Stimulated activated CD8-positive, alpha-beta memory T cell treated with anti-CD3 and anti-CD28 coated beads, Interleukin-4, amount 100 ng/mL, for 48 hours (primary cell): Measurements from ENCODE around the gene RPL31.

Source experiments
- DNase-seq: peaks from one replicate; pipeline ENCODE4 v3.0.0-alpha.2; 2020

RPL31 gene

GRCh38 chr2:100997509-100998234 lies 4.4 kb upstream of the RPL31 start:
- no peak for DNase-seq

DNA sequence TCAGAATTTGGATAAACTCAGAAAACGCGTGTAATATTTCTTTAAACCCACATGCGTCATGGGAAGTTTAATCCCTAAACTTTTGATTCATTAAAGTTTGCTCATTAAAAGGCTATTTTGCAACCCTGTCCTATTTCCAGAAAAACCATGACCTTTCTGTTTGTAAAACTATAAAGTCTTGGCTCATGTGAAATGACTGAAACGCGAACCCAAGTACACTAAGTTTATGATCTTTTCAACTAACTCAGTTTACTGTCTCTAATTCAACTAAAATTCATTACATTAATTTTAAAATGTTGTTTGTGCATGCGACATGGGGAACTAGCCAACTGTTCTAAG lies 3.9 kb upstream of the RPL31 start:
- no peak for DNase-seq

GRCh38 chr2:100999995-101000394 lies 2.1 kb upstream of the RPL31 start:
- DNase-seq: no peak

DNA sequence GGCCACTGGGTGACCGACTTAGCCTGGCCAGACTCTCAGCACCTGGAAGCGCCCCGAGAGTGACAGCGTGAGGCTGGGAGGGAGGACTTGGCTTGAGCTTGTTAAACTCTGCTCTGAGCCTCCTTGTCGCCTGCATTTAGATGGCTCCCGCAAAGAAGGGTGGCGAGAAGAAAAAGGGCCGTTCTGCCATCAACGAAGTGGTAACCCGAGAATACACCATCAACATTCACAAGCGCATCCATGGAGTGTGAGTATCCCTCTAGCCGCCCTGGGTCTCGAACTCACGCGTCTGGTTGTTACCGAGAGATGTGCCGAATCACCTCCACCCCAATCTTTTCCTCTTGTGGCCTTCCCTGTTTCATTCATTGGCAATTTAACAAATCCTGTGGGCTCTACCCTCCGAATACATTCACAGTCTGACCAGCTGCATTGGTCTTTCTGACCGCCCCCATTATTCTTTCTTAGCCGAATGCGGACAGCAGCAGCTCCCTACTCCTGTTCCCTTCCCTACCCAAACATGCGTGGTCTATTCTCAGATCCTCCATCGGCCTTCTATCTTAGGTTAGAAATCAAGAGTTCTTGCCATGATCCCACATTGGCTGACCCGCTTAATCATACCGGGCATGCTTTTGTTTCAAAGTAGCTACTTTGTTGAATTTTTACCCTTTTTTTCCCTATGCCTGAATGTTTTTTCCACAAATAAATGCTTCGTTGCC lies 631 bp downstream of the RPL31 start:
- peak; percentile 61 for DNase-seq

DNA sequence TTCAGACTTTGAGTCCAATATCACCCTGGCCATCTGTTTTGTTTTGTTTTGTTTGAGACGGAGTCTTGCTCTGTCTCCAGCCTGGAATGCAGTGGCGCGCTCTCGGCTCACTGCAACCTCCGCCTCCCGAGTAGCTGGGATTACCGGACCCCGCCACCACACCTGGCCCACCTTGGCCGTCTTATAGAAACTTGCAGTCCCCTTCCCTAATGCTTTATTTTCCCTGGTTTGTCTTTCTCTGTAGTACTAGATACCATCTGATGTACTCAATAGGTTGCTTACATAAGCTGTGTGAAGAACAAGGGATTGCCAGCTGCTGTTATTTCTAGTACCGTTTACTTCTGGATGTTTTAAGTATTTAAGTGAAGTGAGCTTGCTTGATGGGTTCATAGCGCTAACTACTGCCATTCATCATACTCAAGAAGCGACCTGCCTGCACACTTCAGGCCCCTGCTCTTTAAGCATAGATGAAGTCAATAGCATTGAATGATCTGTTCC lies 1.2 kb downstream of the RPL31 start:
- DNase-seq: no peak

DNA sequence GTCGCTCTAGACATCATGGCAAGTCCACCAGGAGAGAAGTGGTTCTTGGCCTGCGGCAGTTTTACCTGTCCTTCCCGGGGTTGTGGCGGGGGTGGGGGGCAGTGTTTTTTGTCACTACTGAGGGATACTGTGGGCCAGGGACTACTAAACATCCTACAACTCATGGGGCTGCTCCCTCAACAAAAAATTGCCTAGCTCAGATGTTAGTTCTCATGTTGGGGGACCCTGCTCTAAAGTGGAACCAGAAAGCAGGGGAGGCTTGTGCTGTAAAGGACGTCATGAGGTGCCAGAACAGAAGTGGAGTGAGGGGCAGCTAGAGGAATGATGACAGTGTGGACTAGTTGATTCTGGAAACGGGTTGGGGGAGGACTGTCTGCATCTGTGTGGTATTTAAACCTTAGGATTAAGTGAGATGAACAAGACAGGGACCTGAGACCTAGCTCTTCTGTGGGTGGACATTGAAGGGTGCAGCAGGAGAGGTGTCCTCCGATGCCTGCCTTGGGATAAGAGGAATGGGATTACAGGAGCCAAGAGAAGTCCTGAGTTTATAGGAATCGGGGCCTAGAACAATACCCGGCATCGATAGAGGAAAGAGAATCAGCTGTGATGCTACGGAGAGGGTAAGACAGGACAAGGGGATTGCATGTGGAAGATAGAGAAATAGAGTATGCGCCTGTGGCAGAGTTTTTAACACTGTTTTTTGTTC lies 2.7 kb downstream of the RPL31 start:
- no peak for DNase-seq

DNA sequence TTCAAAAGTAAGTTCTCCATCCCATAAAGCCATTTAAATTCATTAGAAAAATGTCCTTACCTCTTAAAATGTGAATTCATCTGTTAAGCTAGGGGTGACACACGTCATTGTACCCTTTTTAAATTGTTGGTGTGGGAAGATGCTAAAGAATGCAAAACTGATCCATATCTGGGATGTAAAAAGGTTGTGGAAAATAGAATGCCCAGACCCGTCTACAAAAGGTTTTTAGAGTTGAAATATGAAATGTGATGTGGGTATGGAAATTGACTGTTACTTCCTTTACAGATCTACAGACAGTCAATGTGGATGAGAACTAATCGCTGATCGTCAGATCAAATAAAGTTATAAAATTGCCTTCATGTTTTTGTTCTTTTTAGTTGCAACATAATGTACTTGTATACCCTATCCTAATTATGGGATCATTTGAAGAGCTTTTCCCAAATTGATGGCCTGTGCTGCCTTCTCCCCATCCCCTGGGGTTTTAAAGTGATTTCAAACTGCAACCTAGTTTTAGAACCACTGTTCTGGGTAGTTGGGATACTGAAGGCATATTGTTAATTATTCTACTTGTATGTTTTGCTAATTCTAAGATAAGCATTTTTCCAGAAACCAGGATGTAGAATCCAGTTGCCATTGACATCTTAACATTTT lies 4.1 kb downstream of the RPL31 start:
- DNase-seq: no peak

DNA sequence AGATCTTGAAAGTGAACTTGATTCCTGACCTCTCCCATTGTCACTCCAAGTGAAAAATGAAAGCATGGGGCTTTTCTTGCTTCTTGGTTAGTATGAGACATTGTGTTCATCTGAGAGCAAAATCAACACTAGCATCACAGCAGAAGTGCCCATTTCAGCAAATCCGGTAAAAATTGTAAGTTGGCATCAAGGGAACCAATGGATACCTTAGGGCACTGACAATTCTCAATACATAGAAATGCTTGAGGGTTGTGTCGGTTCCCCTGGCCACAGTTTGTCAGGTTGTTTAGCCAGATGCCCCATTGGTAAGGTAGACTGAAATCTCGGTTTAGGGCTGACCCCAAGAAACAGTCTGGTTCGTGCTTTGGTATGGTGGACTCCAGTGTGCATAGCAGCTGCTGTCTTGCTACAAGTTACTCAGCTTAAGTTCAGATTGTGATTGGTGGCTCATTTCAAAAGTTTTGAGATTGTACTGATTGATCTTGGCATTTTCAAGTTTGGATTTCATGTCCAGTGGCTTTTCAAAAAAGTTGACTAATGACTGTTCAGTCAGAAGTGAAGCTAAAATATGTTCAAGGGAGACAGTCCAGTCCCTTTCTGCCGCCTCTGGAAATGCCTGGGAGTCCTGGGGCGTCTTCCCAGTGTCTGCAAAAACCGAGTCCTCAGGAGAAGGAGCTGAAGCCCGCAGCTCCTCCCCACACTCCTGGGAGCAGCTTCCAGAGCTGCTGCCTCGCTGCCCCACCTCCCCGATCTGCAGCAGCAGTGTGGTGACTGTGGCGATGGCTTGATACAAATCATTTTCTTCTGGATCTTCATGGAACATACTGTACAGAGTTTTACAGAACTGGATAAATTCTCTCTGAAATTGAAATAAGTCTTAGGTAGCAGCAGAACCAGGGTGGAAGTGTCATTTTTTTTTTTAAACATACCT lies 5.6 kb downstream of the RPL31 start:
- no peak for DNase-seq

DNA sequence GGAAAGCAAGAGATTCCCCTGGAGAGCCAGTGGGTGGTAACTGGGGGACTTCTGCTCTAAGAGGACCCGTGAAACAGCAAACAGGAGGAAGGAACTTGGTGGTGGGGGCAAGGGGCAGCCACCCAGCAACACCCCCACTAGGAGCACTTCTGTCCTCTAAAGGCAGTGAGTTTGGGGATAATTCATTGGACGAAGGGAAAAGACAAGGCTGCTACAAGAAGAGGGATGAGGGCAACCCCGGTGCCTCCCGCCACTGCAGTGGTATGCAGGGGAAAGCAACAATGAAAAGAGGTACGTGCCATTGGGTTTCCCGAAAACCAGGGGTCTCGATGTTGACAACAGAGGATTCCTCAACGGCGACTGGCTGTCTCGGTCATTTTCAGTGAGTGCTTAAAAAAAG lies 9.1 kb downstream of the RPL31 start:
- DNase-seq: no peak

DNA sequence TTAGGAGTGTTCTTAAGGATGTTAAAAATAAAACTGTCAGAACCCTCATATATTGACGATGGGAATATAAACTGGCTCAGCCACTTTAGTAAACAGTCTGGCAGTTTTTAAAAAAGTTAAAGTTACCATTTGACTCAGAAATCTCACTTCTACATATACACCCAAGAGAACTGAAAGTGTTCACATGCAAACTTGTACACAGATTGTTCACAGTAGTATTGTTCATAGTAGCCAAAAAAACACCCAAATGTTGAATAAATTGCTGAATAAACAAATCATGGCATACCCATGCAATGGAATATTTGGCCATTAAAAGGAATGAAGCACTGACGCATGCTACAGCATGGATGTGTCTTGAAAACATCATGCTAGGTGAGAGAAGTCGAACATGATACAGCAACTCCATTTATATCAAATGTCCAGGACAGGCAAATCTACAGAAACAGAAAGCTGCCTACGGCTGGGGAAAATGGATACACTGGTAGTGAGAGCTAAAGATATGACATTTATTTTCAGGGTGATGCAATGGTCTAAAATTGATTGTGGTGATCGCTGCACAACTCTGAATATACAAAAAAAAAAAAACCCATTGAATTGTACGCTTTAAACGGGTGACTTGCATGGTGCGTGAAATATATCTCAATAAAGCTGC lies 10.1 kb downstream of the RPL31 start:
- no peak for DNase-seq

- peak; percentile 61 for DNase-seq
Measured at GRCh38 chr2:101012706-101013181, 10.7 kb downstream of the RPL31 start.

DNA sequence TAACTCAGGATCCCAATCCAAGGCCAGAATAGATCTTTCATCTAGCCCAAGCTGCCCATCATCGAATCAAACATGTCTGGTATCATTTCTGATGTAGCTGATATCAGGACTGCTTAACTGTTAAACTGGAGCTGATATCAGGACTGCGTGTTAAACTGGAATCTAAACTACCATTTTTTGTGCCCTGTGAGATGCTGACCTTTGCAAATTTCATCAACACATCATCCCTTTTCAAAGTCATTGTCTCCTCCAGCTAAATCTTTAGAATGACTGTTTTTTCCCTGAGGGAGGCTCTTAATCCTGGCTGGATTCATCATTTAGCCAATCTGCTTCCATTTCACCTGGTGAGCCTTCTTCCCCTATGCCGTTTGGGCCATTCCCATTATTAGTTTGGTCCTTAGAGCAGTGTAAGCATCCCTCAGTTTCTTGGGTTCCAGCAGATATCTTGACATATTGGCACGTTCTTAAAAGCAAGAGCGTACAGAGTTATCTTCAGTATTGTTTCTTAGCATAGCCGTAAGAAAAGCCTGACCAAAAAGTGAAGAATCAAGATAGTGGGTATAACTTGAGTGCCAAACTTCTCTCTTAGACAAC lies 12.3 kb downstream of the RPL31 start:
- no peak for DNase-seq

- DNase-seq: no peak
Measured at GRCh38 chr2:101017371-101017770, 15.3 kb downstream of the RPL31 start.

DNA sequence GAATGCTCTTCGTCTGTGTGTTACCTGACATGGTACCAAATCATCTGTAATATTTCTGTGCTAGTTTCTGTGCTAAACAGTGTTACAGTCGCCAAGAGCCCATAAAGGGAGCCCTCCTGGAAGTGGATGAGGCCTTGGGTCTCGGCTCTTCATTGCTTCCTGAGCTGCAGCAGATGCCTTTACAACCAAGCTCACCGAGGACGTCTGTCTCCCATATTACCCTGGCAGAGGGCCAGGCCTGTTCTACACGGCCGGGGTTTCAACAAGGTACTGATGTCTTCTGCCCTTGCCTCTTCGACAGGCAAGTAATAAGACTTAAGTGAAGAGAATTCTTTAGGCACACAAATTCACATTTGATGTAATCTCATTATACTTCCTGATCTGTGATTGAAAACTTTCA lies 16.8 kb downstream of the RPL31 start:
- no peak for DNase-seq

DNA sequence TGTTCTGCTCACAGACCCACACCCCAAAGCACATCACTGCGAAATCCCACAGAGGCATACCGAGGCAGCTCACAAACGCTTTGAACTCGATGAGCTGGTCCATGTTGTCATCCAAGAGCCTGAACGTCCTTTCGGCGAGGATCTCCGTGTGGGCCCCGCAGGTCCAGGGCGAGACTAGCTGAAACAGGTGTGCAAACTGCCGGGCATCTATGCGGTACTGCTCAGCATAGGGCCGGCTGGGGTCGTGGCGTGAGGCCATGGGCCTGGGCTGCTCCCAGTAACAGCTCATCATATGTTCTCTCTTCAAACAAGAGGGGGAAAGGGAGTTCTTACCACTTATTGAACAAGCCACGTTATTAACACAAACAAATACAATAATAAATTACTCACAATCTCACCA lies 20.1 kb downstream of the RPL31 start:
- no peak for DNase-seq

DNA sequence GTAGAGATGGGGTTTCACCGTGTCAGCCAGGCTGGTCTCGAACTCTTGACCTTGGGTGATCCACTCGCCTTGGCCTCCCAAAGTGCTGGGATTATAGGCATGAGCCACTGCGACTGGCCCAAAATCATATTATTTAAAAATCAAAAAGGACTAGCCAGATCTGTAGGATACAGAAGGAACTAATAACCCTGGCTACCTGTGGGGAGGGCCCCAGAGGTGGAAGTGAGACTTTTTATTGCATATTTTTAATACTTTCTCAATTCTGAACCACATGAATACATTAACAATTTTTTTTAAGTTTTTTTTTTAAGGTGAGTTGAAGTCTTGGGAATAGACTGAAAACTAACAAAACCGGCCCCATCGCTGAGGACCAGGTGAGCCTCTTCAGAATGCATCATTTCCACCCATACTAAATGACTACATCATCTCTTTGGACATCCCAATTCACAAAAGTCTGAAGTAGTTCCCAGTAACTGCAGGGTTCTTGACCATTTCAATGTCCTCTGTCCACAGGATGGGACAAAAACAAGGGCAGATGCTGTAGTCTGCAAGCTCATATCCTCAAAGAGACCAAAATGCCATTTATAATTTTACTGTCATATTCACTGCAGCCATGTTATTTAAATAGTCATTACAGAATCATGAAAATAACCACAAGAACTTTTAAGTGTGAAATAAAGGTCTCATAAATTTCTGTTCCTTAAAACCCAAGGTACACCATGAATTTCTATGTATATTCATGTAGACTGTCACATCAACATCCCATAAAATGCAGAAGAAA lies 21.4 kb downstream of the RPL31 start:
- no peak for DNase-seq

DNA sequence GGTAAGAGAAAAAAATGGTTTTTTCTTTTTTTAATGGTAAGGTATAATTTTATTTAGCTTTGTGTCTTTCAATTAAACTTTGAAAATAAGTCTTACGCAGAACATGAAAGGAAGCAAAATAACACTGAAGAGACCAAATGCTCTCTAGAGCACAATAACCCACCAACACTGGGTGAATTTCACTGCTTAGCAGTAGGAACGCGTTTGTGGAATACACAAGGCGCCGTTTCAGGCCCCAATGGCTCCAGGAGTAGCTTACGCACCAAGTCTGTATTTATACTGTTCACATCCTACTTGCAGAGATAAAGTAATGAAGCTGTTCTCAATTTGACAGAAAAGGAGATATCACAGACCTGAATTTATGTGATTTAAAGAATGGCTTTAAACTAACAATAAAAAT lies 23.5 kb downstream of the RPL31 start:
- no peak for DNase-seq

DNA sequence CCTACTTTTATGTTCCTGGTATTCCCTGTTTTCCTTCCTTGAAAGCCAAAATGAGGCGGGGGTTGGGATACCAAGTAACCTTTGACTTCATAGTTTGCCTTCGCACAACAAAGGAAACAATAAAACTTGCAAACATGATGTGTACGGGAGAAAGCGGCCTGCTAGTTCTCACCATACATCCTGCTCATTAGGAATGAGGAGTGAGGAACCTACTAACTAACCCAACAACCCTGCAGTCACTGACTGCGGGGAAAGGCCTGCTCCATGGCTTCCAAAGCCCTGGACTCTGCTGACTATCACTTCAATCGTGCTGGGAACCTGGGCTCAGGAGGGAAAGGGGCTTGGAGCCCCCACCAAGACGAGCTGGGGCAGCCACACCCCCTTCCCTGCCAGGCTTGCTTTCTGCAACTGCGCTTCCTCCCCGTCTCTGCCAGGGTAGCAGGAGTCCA lies 24.2 kb downstream of the RPL31 start:
- no peak for DNase-seq

GRCh38 chr2:101026923-101027469 lies 24.9 kb downstream of the RPL31 start:
- no peak for DNase-seq

DNA sequence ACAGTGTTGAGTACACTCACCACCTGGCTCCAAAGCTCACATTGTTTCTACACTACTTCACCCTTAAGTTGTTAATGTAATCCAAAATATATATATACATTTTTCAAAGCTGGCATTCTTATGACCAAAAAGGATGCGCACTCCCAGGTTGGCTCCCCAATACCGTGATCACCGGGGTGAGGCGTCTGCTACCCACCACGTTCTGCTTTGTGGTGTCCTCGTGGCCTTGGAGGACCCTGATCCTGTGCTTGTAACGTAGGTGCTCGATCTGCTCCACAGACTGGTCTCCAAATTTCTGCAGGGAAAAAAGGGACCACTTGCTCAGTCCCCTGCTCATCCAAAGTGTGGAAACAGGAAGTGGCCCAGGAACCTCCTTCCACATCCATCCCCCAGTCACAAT lies 25.8 kb downstream of the RPL31 start:
- DNase-seq: no peak
